GM11168 (cell line): ENCODE results near the gene PTOV1.

Experiments used
- in situ Hi-C: fragments of 300-500 bp; cut with MboI; formaldehyde crosslinking; loops from one replicate; pipeline ENCODE4 v1.12.0; 2022; ENCODE audit warnings: low sequenced_read_pairs; ENCODE audit not compliant: unreplicated experiment

PTOV1 gene

DNA sequence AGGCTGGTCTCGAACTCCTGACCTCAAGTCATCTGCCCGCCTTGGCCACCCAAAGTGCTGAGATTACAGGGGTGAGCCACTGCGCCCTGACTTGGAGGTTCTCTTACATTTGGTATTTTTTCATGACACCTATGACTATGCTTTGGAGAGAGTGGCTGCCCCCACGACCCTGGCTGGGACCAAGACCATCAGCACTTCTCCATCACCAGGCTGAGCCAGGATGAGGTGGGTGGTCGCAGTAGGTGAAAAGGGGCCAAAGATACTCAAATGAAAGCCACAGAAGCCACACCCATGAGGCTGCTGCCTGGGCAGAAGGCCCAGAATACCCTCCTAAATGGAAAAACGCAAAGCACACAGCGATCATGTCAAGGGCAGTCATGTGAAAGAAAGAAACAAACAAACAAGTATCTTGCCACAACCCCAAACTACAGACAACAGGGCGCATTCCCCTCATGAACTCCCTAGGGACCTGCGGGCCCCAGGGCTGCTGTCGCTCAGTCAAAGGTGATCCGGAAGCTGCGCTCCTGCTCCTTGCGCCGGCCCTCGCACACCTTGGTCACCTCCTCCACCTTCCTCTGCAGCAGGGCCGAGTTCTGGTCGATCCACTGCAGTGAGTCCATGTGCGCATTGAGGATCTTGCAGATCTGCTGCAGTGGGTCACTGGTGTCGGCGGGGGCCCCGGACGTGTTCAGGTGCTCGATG, 56.9 kb downstream of the PTOV1 start:
- in situ Hi-C loops = no loop called here

DNA sequence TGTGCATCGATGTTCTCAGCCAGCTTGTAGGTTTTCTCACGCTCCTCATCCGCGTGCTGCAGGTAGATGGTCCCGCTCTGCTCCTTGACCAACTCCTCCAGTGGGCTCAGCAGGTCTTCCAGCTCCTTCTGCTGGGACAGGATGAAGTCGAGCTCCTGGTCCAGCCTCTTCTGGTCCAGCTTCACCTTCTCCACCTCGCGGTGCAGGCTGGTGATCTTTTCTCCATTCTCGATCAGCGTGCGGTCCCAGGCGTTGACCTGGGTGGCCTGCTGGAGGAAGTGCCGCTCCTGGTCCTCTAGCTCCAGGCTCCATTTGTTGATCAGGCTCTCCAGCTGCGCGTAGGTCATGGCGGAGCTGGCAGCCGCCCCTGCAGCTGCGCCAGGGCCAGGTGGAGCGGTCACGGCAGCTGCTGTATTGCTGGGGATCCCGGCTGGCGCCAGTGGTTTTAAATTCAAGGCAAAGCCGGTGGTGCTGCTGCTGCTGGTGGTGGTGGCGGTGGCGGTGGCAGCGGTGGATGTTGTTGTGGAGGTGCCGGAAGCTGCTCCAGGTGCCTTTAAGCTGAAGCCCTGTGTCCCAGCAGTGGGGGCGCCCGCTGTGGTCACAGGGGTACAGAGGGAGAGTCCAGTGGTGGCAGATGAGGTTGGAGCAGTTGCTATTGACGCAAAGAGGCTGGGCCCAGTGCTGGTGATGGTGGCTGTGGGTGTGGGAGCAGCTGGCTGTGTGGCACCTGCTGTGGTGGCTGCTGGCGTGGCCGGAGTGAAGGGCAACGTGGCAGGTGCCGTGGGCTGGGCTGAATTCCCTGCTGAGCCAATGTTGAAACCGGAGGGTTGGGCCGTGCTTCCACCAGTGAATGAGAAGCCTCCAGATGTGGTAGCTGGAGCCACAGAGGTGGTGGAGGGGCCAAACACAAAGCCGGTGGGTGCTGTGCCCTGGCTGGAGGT, 57.8 kb downstream of the PTOV1 start:
- in situ Hi-C loops = no loop called here

DNA sequence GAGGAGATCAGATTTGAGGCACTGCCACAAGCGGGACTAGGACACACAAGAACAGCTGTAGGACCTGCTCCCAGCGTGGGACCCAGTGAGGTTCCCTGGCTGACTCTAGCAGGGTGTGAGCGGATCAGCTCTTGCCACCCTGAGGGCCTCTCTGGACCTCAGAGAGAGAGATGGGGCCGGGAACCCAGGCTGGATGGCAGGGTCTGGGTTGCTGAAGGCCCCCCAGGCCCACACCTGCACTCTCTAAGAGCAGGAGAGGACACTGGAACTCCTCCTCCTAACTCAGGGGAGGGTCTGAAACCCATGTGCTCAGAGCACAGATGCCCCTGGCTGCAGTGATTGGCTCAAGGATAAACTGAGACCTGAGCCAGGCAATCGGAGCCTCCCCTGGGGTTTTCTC, 59.2 kb downstream of the PTOV1 start:
- in situ Hi-C loops = no loop called here
